ENCODE results near the gene DYNLL1. TPM values are rescaled to one million over a fixed set of nuclear protein-coding genes. Genes with fewer than 3 reads are reported as not detected.

The DYNLL1 gene
- total RNA-seq, 2 experiments from 2014 or later = 269 to 277 TPM

DNA sequence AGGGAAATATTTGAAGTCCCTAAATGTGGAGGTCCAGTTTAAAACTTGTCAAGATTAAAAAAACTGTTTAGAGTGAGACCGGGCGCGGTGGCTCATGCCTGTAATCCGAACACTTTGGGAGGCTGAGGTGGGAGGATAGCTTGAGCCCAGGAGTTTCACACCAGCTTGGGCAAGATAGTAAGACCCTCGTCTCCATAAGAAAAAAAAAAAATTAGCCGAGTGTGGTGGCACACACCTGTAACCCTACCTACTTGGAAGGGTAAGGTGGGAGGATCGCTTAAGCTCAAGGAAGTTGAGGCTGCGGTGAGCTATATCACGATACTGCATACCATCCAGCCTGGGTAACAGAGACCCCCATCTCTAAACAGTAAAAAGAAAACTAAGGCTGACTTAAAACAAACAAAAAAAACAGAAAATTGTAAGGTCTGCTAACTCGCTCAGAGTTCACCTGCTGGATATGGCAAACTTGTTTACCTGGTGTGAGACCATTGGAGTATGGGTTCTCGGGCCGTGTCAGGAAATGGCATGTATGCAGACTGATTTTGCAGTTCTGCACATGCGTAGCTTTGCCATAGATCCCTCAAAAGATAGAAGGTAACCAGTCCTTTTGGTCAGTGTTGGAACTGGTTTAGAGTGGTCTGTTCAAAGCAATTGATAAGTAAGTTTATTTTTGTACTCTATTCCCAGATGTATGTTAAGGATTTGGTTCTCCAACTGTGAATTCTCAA lies 40.3 kb downstream of the DYNLL1 start:
- CTCF ChIA-PET = interaction anchor here (1.0 kb wide), 1 partner anchor 79 kb away, joined by 3 read pairs; no protein-coding TSS in a partner anchor
- POLR2A ChIA-PET = interaction anchor here (0.6 kb wide), 1 partner anchor 1130 kb away, joined by 3 read pairs; no protein-coding TSS in a partner anchor

DNA sequence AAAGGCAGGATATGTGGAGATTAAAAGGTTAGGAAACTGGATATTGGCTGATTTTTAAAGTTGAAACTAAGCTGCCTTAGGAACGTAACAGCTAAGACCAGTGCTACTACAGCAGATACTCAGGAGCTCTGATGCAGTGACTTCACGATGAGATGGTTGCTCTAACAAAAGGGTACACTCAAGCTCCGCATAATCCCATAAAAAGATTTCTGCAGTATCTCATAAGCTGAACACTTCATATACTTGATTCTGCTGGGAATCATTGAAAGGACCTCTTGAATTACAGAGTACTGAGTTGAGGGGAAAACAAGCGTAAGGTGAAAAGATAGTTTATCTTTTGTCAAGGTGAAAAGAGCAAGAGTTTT lies 41.9 kb downstream of the DYNLL1 start:
- POLR2A ChIA-PET = no interaction called here
- CTCF ChIA-PET = no interaction called here

GRCh38 chr12:120538281-120539156 lies 42.6 kb downstream of the DYNLL1 start:
- POLR2A ChIA-PET = no interaction called here
- CTCF ChIA-PET = interaction anchor here (1.2 to 1.4 kb wide), 2 partner anchors 10 to 21 kb away, joined by 3 read pairs; partner anchors contain the start of gene COQ5

GRCh38 chr12:120539303-120539702 lies 43.4 kb downstream of the DYNLL1 start:
- POLR2A ChIA-PET = no interaction called here

DNA sequence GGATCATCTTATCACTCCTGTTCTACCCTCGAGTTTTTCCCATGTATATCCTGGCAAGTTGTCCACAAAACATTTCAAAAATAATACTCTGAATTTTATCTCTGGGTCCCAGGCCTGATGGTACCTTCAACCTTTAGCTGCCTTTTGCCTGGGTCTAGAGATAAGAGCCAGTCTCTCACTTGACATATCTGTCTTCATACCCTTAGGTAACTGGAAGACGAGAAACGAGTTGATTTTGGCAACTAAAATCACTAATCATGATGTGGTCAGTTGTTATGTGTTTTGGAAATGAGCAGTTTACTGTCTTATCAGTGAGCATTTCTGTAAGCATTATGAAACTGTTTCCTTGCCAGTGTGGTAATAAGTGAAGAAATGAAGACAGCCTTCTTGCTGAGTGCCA lies 44.5 kb downstream of the DYNLL1 start:
- ChIA-PET POLR2A (no interaction called here), CTCF (no interaction called here)

More at GRCh38 chr12:120539303-120539702, 43.4 kb downstream of the DYNLL1 start:
- CTCF ChIA-PET = interaction anchor here (0.6 to 1.4 kb wide), 4 partner anchors 10 to 641 kb away, joined by 3 read pairs; partner anchors contain the start of gene COQ5

DNA sequence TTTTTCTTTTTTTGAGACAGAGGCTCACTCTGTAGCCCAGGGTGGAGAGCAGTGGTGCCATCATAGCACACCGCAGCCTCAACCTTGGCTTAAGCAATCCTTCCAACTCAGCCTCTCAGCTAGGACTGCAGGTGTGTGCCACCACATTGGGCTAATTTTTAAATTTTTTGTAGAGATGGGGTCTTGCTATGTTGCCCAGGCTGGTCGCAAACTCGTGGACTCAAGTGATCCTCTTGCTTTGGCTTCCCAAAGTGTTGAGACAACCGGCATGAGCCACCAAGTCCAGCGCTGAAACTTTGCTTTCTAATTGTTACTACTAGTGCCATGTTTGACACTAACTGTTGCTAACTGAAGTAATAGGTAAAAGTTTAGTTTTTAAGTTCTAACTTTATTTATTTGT lies 46.3 kb downstream of the DYNLL1 start:
- ChIA-PET POLR2A (no interaction called here), CTCF (no interaction called here)

- ChIA-PET CTCF (no interaction called here), POLR2A (no interaction called here)
These were observed 48.8 kb downstream of the DYNLL1 start for GRCh38 chr12:120544691-120545090.

GRCh38 chr12:120546050-120546386 lies 50.1 kb downstream of the DYNLL1 start:
- POLR2A ChIA-PET = no interaction called here
- CTCF ChIA-PET = no interaction called here

Other genes with a start within 250 kb of the DYNLL1 start
- 10 to 100 TPM; 33.0 to 39.1 TPM for gene PXN, start 230.4 kb upstream of the DYNLL1 start, total RNA-seq
- 1,000 to 10,000 TPM; 1,157 to 1,321 TPM for gene RNU4-2, start 204.2 kb upstream of the DYNLL1 start, total RNA-seq
- 100 to 1,000 TPM; 620 to 702 TPM for gene RNU4-1, start 202.9 kb upstream of the DYNLL1 start, total RNA-seq
- gene SIRT4, start 193.8 kb upstream of the DYNLL1 start, total RNA-seq = 1 to 10 TPM; 2.5 to 3.7 TPM
- not detected for gene PLA2G1B, start 168.3 kb upstream of the DYNLL1 start, total RNA-seq
- under 1 TPM; 0.17 to 0.21 TPM for gene MSI1, start 126.9 kb upstream of the DYNLL1 start, total RNA-seq
- 100 to 1,000 TPM; 494 TPM for gene COX6A1, start 58.0 kb upstream of the DYNLL1 start, total RNA-seq
- gene TRIAP1, start 49.7 kb upstream of the DYNLL1 start, total RNA-seq = 10 to 100 TPM; 68.2 to 69.1 TPM
- gene GATC, start 49.7 kb upstream of the DYNLL1 start, total RNA-seq = 10 to 100 TPM; 30.8 to 32.1 TPM
- 100 to 1,000 TPM; 275 to 281 TPM for gene SRSF9, start 26.4 kb upstream of the DYNLL1 start, total RNA-seq
- 10 to 100 TPM; 33.7 to 36.0 TPM for gene COQ5, start 33.0 kb downstream of the DYNLL1 start, total RNA-seq
- 100 to 1,000 TPM; 165 to 168 TPM for gene RNF10, start 38.2 kb downstream of the DYNLL1 start, total RNA-seq
- gene POP5, start 85.3 kb downstream of the DYNLL1 start, total RNA-seq = 10 to 100 TPM; 75.4 to 75.6 TPM
- gene CABP1, start 144.5 kb downstream of the DYNLL1 start, total RNA-seq = under 1 TPM; 0.17 to 0.31 TPM
- 100 to 1,000 TPM; 128 to 132 TPM for gene MLEC, start 191.0 kb downstream of the DYNLL1 start, total RNA-seq
- gene UNC119B, start 214.3 kb downstream of the DYNLL1 start, total RNA-seq = 10 to 100 TPM; 26.2 to 29.8 TPM
- 10 to 100 TPM; 11.8 to 12.6 TPM for gene ACADS, start 229.7 kb downstream of the DYNLL1 start, total RNA-seq